Ishikawa (cell line): Measurements from ENCODE around the gene FAM216A.
A peak's percentile ranks its signal among the peaks of the same experiment; 100 is the strongest.

Experiments
- CEBPB ChIP-seq: IDR thresholded peaks from 2 replicates; pipeline ENCODE4 v1.6.1; 2012
- CREB1 ChIP-seq: IDR thresholded peaks from 2 replicates; pipeline ENCODE4 v1.6.1; 2012; ENCODE audit warnings: low read depth
- EGR1 ChIP-seq: IDR thresholded peaks from 2 replicates; pipeline ENCODE4 v1.6.1; 2012
- EP300 ChIP-seq: IDR thresholded peaks from 2 replicates; pipeline ENCODE4 v1.6.1; 2012; ENCODE audit warnings: borderline replicate concordance
- FOXM1 ChIP-seq: IDR thresholded peaks from 2 replicates; pipeline ENCODE4 v1.6.1; 2012; ENCODE audit warnings: low read depth, borderline replicate concordance
- MAX ChIP-seq: IDR thresholded peaks from 2 replicates; pipeline ENCODE4 v1.6.1; 2012
- REST ChIP-seq: IDR thresholded peaks from 2 replicates; pipeline ENCODE4 v1.6.1; 2012; ENCODE audit warnings: low read depth, mild to moderate bottlenecking
- TAF1 ChIP-seq: IDR thresholded peaks from 2 replicates; pipeline ENCODE4 v1.6.1; 2012; ENCODE audit warnings: low read depth, mild to moderate bottlenecking
- TEAD4 ChIP-seq: IDR thresholded peaks from 2 replicates; pipeline ENCODE4 v1.6.1; 2012
- USF1 ChIP-seq: IDR thresholded peaks from 2 replicates; pipeline ENCODE4 v1.6.1; 2012
- YY1 ChIP-seq: IDR thresholded peaks from 2 replicates; pipeline ENCODE4 v1.6.1; 2012; ENCODE audit warnings: low read depth
- ZBTB7A ChIP-seq: IDR thresholded peaks from 2 replicates; pipeline ENCODE4 v1.6.1; 2012; ENCODE audit warnings: low read depth

- TF ChIP-seq EP300 (peak; percentile 24; the same call in 1 of the 2 replicates), USF1 (0 out of 2 replicates have a peak, but pooled peaks have one; percentile 19), ZBTB7A (no peak), REST (no peak), FOXM1 (no peak), MAX (peak; percentile 84), TEAD4 (peak; percentile 64), YY1 (no peak), CREB1 (no peak), TAF1 (no peak), EGR1 (no peak), CEBPB (0 out of 2 replicates have a peak, but pooled peaks have one; percentile 45)
Observed at GRCh38 chr12:110537605-110538409, 69.2 kb downstream of the FAM216A start.
